Measurements from ENCODE around the gene TPCN2. TPM values are rescaled to one million over a fixed set of nuclear protein-coding genes. Genes with fewer than 3 reads are reported as not detected.
"Not testable (repeated sequence)": the region's sequence is repeated elsewhere in the genome, so short reads cannot be mapped to it uniquely, and the experiment has no call there.

The TPCN2 gene
- total RNA-seq, 1 donor from 2014 or later, result 6.2 TPM

GRCh38 chr11:69149338-69150045, 100.8 kb downstream of the TPCN2 start:
- DNase-seq (ENCODE audit: low read depth in 2 of 2), result not testable (repeated sequence)

GRCh38 chr11:69150175-69150574, 101.4 kb downstream of the TPCN2 start:
- DNase-seq (ENCODE audit: low read depth in 2 of 2), result no peak

DNA sequence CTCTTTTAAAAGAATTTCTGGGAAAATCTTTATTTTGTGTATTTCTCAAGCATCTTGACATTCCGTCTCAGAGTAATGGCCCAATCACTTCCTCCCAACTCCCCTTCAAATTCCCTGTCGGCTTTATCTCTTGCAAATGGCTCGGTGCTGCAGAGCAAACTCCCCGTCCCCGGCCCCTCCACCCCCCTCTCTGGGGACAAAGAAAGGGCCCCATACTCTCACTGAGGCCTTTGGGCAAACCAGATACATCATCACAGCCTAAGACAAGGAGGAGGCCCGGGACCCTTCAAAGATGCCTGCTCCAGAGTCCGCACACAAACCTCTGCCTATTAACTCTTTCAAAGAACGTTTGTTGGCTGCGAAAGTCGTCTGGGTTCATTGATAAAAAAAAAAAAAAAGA, 103.1 kb downstream of the TPCN2 start:
- DNase-seq (ENCODE audit: low read depth in 2 of 2), result no peak

- no peak for DNase-seq (ENCODE audit: low read depth in 2 of 2)
These were observed 104.1 kb downstream of the TPCN2 start for GRCh38 chr11:69152733-69153421.

- DNase-seq (ENCODE audit: low read depth in 2 of 2), result no peak
These were observed 104.9 kb downstream of the TPCN2 start for GRCh38 chr11:69153661-69154060.

DNA sequence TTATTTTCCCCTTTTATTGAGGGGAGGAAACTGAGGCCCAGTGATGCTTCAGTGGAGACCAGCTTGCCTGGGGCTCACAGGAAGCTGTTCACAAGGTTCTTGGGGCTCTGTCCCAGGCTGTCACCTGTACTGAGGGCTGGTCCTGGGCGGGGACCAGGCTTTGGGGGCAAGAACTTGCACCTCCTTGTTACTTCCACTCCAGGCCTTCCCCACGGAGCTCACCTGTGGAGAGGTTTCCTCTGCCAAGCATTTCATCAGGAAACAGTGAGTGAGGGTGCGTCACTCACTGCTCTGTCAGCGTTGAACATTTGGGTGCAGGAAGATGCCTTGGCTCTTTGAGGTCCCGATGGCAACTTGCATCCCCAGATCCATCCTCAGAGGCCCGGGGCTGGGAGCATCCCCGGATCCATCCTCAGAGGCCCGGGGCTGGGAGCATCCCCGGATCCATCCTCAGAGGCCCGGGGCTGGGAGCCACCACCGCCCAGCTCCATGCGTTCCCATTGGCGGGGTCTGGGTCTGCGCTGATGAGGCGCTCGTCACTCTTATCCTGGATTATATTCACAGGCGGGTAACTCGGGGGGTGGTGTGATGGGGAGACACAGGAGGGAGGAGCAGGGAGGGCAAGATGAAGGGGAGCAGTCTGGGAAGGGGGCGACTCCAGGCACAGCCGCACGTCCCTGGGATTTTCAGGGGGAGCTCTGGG, 105.6 kb downstream of the TPCN2 start:
- no peak for DNase-seq (ENCODE audit: low read depth in 2 of 2)

DNA sequence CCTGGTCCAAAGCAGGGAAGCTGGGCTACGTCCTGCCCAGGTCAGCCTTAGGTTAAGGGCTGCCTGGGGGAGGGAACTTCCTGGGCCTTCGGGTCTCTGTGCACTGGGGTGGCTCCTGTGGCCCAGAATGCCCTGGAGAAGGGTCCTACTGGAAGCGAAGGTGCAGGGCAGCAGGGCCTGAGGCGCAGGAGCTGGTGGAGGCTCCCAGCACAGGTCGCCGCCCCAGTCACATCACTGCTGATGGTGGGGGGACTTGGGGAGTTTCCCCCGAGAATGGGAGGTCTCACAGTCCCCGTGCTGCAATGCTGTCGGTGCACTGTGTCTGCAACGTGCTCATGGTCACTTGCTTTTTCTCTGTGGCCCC, 106.2 kb downstream of the TPCN2 start:
- DNase-seq (ENCODE audit: low read depth in 2 of 2), result no peak

GRCh38 chr11:69155302-69156234, 106.8 kb downstream of the TPCN2 start, which contains the start of gene SMIM38:
Gene SMIM38 (plus strand): TSS chr11:69155935. CDS start chr11:69157847, 1,912 bp downstream.
- no peak for DNase-seq (ENCODE audit: low read depth in 2 of 2)

- no peak for DNase-seq (ENCODE audit: low read depth in 2 of 2)
These were observed 107.5 kb downstream of the TPCN2 start for GRCh38 chr11:69156235-69156639.

GRCh38 chr11:69156673-69157155, 108.0 kb downstream of the TPCN2 start:
- no peak for DNase-seq (ENCODE audit: low read depth in 2 of 2)

DNA sequence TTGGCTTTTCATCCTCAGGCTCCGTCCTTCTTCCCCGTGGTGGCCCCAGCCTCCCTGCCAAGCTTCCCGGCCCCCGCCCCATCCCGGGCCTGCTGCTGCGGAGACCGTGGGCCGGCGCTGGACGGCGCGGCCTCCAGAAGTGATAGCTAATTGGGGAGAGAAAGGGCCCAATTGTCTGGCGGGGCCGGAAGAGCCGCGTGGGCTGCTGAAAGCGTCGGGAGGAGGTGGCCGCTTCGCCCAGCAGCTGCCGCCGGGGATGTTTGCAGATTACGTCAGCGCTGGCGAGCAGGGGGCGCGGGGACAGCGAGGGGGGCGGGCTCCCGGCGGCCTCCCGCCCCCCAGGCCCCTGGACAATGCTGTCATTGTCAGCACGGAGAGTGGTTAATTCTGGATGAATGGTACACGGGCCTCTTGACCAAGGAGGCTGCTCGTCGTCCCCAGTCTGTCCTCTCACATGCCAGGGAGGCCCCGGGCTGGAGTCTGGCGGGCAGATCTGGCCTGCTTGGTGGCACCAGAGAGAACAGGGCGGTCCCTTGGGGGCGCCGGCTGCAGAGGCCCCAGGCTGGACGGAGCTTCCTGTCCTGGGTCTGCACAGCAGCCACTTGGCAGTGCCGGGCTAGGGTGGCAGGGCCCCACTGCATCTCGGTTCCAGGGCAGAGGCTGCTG, 108.6 kb downstream of the TPCN2 start:
- peak; percentile 19 to 28 for DNase-seq (ENCODE audit: low read depth in 2 of 2)

GRCh38 chr11:69157822-69158231, 109.1 kb downstream of the TPCN2 start:
- DNase-seq (ENCODE audit: low read depth in 2 of 2), result no peak

DNA sequence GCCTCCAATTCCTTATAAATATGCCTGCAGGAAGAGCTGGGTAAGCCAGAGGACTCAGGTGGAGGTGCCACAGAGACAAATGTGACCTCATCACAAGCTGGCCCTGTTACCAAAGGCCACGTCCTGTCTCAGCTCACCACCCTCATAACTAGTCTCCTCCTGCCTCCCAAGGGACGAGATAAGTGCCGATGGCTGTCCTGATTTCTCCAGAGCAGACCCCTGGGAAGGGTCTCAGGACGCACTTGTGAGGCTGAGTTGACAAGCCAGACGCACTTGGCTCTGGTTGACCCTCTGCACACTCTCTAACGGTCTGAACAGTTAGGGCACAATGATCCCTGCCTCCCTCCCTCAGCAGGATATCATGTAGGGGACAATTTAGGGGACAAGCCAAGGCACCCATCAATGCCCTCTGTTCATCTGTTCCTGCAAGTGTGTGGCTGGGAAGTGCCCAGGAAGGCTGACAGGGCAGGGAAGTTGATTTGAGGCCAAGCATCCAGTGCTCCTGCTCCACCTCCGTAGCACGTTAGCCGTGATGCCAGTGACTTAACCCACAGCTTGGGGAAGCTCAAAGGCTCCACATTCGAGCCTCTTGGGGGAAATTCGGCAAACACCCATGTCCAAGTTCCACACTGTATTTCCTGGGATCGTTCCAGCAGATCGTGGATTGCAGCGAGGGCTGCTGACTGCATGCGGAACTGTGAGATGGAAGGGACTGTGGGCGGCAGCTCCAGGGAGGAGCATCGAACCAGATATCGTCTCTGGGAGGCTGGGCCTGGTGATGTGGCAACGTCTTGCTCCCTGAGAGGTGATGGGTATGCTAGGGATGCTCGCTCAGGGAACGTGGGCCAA, 109.8 kb downstream of the TPCN2 start:
- no peak for DNase-seq (ENCODE audit: low read depth in 2 of 2)

- no peak for DNase-seq (ENCODE audit: low read depth in 2 of 2)
These were observed 110.6 kb downstream of the TPCN2 start for GRCh38 chr11:69159150-69159852.

DNA sequence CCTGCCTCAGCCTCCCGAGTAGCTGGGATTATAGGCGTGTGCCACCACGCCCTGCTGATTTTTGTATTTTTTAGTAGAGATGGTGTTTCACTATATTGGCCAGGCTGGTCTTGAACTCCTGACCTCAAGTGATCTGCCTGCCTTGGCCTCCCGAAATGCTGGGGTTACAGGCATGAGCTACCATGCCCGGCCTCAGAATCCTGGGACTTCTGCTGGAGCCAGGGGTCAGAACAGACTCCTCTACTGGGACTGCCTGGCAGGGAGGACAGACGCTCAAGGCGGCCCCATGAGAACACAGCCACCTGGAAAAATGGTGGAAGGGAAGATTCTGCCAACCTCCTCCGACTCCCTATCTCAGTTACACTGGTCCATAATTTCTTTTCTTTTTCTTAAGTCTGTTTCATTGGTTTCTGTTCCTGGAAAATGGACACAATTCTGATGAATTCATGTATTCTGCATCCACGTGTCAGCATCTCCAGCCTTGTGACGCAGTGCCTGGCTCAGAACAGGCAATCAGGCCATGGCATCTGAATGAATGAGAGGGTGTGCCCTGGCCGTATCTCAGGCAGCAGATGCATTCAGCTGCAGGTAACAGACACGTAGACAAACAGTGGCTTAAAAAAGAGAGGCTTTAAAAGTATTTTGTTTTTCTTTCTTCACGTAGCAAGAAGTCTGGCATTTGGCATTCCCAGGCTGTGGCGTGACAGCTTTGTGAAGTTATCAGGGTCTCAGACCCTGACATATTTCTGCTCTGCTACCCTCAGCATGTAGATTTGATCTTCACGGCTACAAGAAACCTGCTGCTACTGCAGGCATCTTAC, 111.8 kb downstream of the TPCN2 start:
- no peak for DNase-seq (ENCODE audit: low read depth in 2 of 2)

DNA sequence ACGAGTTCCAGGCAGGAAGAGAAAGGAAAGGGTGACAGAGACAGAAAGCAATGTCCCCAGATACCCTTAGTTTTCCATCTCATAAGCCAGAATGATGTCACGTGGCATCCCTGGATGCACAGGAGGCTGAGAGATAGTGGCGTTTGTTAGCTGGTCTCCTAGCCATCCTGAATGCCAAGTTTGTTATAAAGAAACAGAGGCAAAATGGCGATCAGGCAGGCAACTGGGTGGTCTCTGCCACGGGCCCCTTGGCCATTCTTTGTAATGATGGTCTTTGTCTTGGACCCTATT, 112.3 kb downstream of the TPCN2 start:
- no peak for DNase-seq (ENCODE audit: low read depth in 2 of 2)

- DNase-seq (ENCODE audit: low read depth in 2 of 2), result no peak
These were observed 113.8 kb downstream of the TPCN2 start for GRCh38 chr11:69162505-69162904.

- no peak for DNase-seq (ENCODE audit: low read depth in 2 of 2)
These were observed 115.1 kb downstream of the TPCN2 start for GRCh38 chr11:69163842-69164241.

All from lung microvascular endothelial cell (primary cell).